CD14-positive monocyte (primary cell): ENCODE measurements around the gene ADTRP. TPM values are rescaled to one million over a fixed set of nuclear protein-coding genes. Genes with fewer than 3 reads are reported as not detected.

Experiments used
- DNase-seq, 3 donors: peaks; one replicate each; pipeline ENCODE4 v3.0.0-alpha.2; 2011 to 2022
- H2AFZ ChIP-seq: 2 replicates; pipeline ENCODE4 v1.6.0; 2012; ENCODE audit warnings: mild to moderate bottlenecking, low read depth, low read length, inconsistent platforms; ENCODE audit not compliant: insufficient read depth, poor library complexity, severe bottlenecking
- H3K27ac ChIP-seq, 2 donors: 1 replicate in 1 of 2; 2 replicates in 1 of 2; pipeline ENCODE4 v1.5.1; 2012 to 2013; ENCODE audit warnings: low read length in 2 of 2, control low read depth in 1 of 2, inconsistent platforms in 1 of 2, low read depth in 1 of 2, mild to moderate bottlenecking in 1 of 2
- H3K27me3 ChIP-seq, 2 donors: one replicate each; pipeline versions ENCODE4 v1.6.0 to v1.6.1; 2011 to 2013; ENCODE audit warnings: low read length in 2 of 2; ENCODE audit not compliant: control insufficient read depth in 2 of 2, insufficient read depth in 2 of 2
- H3K36me3 ChIP-seq, 2 donors: replicated peaks in 1 of 2; 1 replicate in 1 of 2; 2 replicates in 1 of 2; pipeline versions ENCODE4 v1.5.1 to v1.6.1; 2012 to 2013; ENCODE audit warnings: low read length in 2 of 2, control low read depth in 1 of 2, inconsistent platforms in 1 of 2, mild to moderate bottlenecking in 1 of 2; ENCODE audit not compliant: insufficient read depth in 2 of 2, control insufficient read depth in 1 of 2
- H3K4me1 ChIP-seq, 2 donors: 1 replicate in 1 of 2; 2 replicates in 1 of 2; pipeline versions ENCODE4 v1.5.1 to v1.6.1; 2012 to 2013; ENCODE audit warnings: low read length in 2 of 2, control low read depth in 1 of 2, inconsistent platforms in 1 of 2, mild to moderate bottlenecking in 1 of 2, moderate library complexity in 1 of 2; ENCODE audit not compliant: insufficient read depth in 2 of 2, control insufficient read depth in 1 of 2
- H3K4me2 ChIP-seq: replicated peaks from 2 replicates; pipeline ENCODE3; 2012; ENCODE audit warnings: low read length, moderate library complexity, mild to moderate bottlenecking; ENCODE audit not compliant: poor library complexity, severe bottlenecking; ENCODE audit errors: extremely low read depth
- H3K4me3 ChIP-seq, 3 experiments: fragments of 200-600 bp in 1 of 3; sonication (generic) in 1 of 3; replicated peaks in 1 of 3; 1 replicate in 2 of 3; 2 replicates in 1 of 3; pipeline ENCODE4 v1.5.1; 2011 to 2013; ENCODE audit warnings: low read length in 3 of 3, mild to moderate bottlenecking in 3 of 3, control low read depth in 2 of 3, low read depth in 2 of 3, inconsistent platforms in 1 of 3, moderate library complexity in 1 of 3
- H3K79me2 ChIP-seq: 2 replicates; pipeline ENCODE4 v1.6.0; 2012; ENCODE audit warnings: mild to moderate bottlenecking, control low read depth, inconsistent platforms, low read length, moderate library complexity; ENCODE audit not compliant: insufficient read depth
- H3K9ac ChIP-seq: 2 replicates; pipeline ENCODE4 v1.6.0; 2017; ENCODE audit warnings: low read length, mild to moderate bottlenecking; ENCODE audit not compliant: insufficient read depth, poor library complexity, severe bottlenecking
- H3K9me3 ChIP-seq, 2 donors: replicated peaks in 1 of 2; 1 replicate in 1 of 2; 2 replicates in 1 of 2; pipeline versions ENCODE4 v1.5.1 to v1.6.1; 2012 to 2013; ENCODE audit warnings: low read length in 2 of 2, control low read depth in 1 of 2; ENCODE audit not compliant: control insufficient read depth in 1 of 2, insufficient read depth in 1 of 2
- H4K20me1 ChIP-seq: 2 replicates; pipeline ENCODE4 v1.6.0; 2012; ENCODE audit warnings: mild to moderate bottlenecking, low read length, control low read depth, moderate library complexity; ENCODE audit not compliant: insufficient read depth
- H3K27ac Mint-ChIP-seq, 7 donors: one replicate each; pipeline ENCODE4 v1.8.0; 2020; ENCODE audit warnings: mild to moderate bottlenecking in 7 of 7, mixed read lengths in 7 of 7, moderate library complexity in 6 of 7, inconsistent platforms in 2 of 7
- H3K27me3 Mint-ChIP-seq, 3 donors: one replicate each; pipeline ENCODE4 v1.8.0; 2021 to 2022; ENCODE audit warnings: low read depth in 3 of 3, mild to moderate bottlenecking in 3 of 3, mixed read lengths in 3 of 3, moderate library complexity in 3 of 3, inconsistent platforms in 1 of 3
- H3K36me3 Mint-ChIP-seq, 2 donors: one replicate each; pipeline ENCODE4 v1.8.0; 2020; ENCODE audit warnings: mixed read lengths in 2 of 2, inconsistent platforms in 1 of 2, mild to moderate bottlenecking in 1 of 2
- H3K4me1 Mint-ChIP-seq: one replicate; pipeline ENCODE4 v1.8.0; 2020; ENCODE audit warnings: mild to moderate bottlenecking, mixed read lengths
- H3K4me3 Mint-ChIP-seq, 2 donors: one replicate each; pipeline ENCODE4 v1.8.0; 2020; ENCODE audit warnings: mild to moderate bottlenecking in 2 of 2, mixed read lengths in 2 of 2, moderate library complexity in 1 of 2
- H3K9me3 Mint-ChIP-seq, 7 donors: one replicate each; pipeline ENCODE4 v1.8.0; 2020 to 2022; ENCODE audit warnings: mixed read lengths in 7 of 7, mild to moderate bottlenecking in 6 of 7, moderate library complexity in 6 of 7, inconsistent platforms in 2 of 7
- CTCF ChIP-seq: fragments of 200-600 bp; IDR thresholded peaks from one replicate; pipeline ENCODE4 v1.8.0; 2022; ENCODE audit warnings: antibody characterized with exemption, mild to moderate bottlenecking
- WGBS: methylation state at CpG from one replicate; pipeline ENCODE4 v1.1.5; 2013; ENCODE audit warnings: missing lambda C conversion rate; ENCODE audit not compliant: insufficient coverage; 5-methylcytosine and 5-hydroxymethylcytosine counted together
- intact Hi-C, 2 donors: fragments of 100-400 bp; cut with micrococcal nuclease; formaldehyde crosslinking; loops; one replicate each; pipeline versions ENCODE4 v1.15.0 to v1.15.1; 2023
- polyA plus RNA-seq, 3 donors: library from polyadenylated mRNA; depleted of rRNA in 1 of 3; unstranded in 2 of 3; stranded (reverse) in 1 of 3; fragments of 300-500 nt in 2 of 3; fragments of >200 nt in 1 of 3; fragmentation: Illumina TruSeq in 2 of 3; gene quantifications; 1 replicate in 2 of 3; 2 replicates in 1 of 3; pipeline ENCODE4 v1.2.3, GENCODE V29; 2012 to 2021

The ADTRP gene
- polyA plus RNA-seq, 3 donors: 0.04 to 0.20 TPM; not detected in 1

GRCh38 chr6:11760015-11760473 is 18.6 kb downstream of the ADTRP start:
- no peaks in the 10 kb centered on the region for H3K79me2 ChIP-seq
- peaks cover 0 to 4% (median 4%) of the 10 kb centered on the region in 3 donors for H3K27me3 Mint-ChIP-seq
- peaks cover 7% of the 10 kb centered on the region for H3K4me1 Mint-ChIP-seq
- H2AFZ ChIP-seq: no peak overlapping the region
- H3K4me3 ChIP-seq: no peak overlapping the region
- intact Hi-C loops: loop anchor here in 1 of 2 donors (10.0 kb wide), 1 partner anchor 45 kb away; no protein-coding TSS in a partner anchor
- H3K4me2 ChIP-seq: no peak overlapping the region
- no peak overlapping the region for H3K4me3 Mint-ChIP-seq
- no peak for TF ChIP-seq CTCF
- H3K36me3 ChIP-seq: no peaks in the 10 kb centered on the region
- peaks cover 0 to 4% of the 10 kb centered on the region in 2 donors for H3K4me1 ChIP-seq
- H3K27ac ChIP-seq: no peak overlapping the region
- peaks cover 3 to 6% of the 10 kb centered on the region in 2 donors for H3K36me3 Mint-ChIP-seq
- peak overlapping the region in 1 of 7 donors; percentile 28 for H3K27ac Mint-ChIP-seq
- peaks cover 8 to 10% of the 10 kb centered on the region in 2 donors for H3K9me3 ChIP-seq
- DNase-seq: no peak
- no peaks in the 10 kb centered on the region for H4K20me1 ChIP-seq
- H3K27me3 ChIP-seq: no peaks in the 10 kb centered on the region
- no peak overlapping the region for H3K9ac ChIP-seq
- peaks cover 5 to 11% (median 8%) of the 10 kb centered on the region in 7 donors for H3K9me3 Mint-ChIP-seq
- WGBS: 46% methylated on average over 4 of the region's 6 CpGs

- Histone ChIP-seq H3K27me3 (no peaks in the 10 kb centered on the region), H3K9me3 (peaks cover 8 to 10% of the 10 kb centered on the region in 2 donors), H2AFZ (no peak overlapping the region), H3K4me3 (no peak overlapping the region), H3K9ac (no peak overlapping the region), H3K4me1 (peaks cover 0 to 4% of the 10 kb centered on the region in 2 donors), H3K27ac (no peak overlapping the region), H3K36me3 (no peaks in the 10 kb centered on the region), H4K20me1 (no peaks in the 10 kb centered on the region), H3K4me2 (no peak overlapping the region), H3K79me2 (no peaks in the 10 kb centered on the region)
- DNase-seq: no peak
- H3K4me1 Mint-ChIP-seq: peaks cover 6% of the 10 kb centered on the region
- peaks cover 3 to 6% of the 10 kb centered on the region in 2 donors for H3K36me3 Mint-ChIP-seq
- no peak overlapping the region for H3K4me3 Mint-ChIP-seq
- peaks cover 0 to 4% (median 4%) of the 10 kb centered on the region in 3 donors for H3K27me3 Mint-ChIP-seq
- 94% methylated on average over 3 of the region's 4 CpGs for WGBS
- no peak for TF ChIP-seq CTCF
- peaks cover 5 to 11% (median 8%) of the 10 kb centered on the region in 7 donors for H3K9me3 Mint-ChIP-seq
- H3K27ac Mint-ChIP-seq: no peak overlapping the region
- intact Hi-C loops: no loop called here
These were observed 19.7 kb downstream of the ADTRP start for GRCh38 chr6:11758878-11759277.
